ENCODE data around the gene SPC24.

GRCh38 chr19:11200931-11201330 lies 45.3 kb upstream of the SPC24 start:
- TF ChIP-seq SMC3 (IDR thresholded peaks at IDR 0.05; ENCODE audit: low read depth, low read length) (no peak), CHD2 (IDR thresholded peaks at IDR 0.05; ENCODE audit: low read length, partially characterized antibody) (no peak), POLR2AphosphoS5 (IDR thresholded peaks at IDR 0.05; ENCODE audit: low read depth, low read length) (no peak), RAD21 (IDR thresholded peaks at IDR 0.05; ENCODE audit: low read length) (no peak), MAX (IDR thresholded peaks at IDR 0.05; ENCODE audit: low read depth) (no peak), CTCF (IDR thresholded peaks at IDR 0.05) (no peak), MXI1 (IDR thresholded peaks at IDR 0.05; ENCODE audit: low read depth, low read length) (no peak), USF1 (IDR thresholded peaks at IDR 0.05; ENCODE audit: borderline replicate concordance, low read depth) (no peak), TEAD4 (IDR thresholded peaks at IDR 0.05; ENCODE audit: borderline replicate concordance, insufficient read depth) (no peak), FOXM1 (IDR thresholded peaks at IDR 0.05; ENCODE audit: low read depth) (no peak), RCOR1 (IDR thresholded peaks at IDR 0.05; ENCODE audit: low read length) (no peak), PBX3 (IDR thresholded peaks at IDR 0.05) (no peak), FOXJ3 (CRISPR knock-in tag; IDR thresholded peaks at IDR 0.05) (no peak)
